KOPT-K1 (cell line): Measurements from ENCODE around the gene AIF1.

Experiments used
- H3K27ac ChIP-seq: fragments of 200-600 bp; sonication (generic); 2 replicates; pipeline ENCODE4 v1.5.1; 2016; ENCODE audit warnings: antibody characterized with exemption, mild to moderate bottlenecking, low read depth, low read length; ENCODE audit not compliant: poor library complexity, severe bottlenecking
- H3K36me3 ChIP-seq: fragments of 200-600 bp; sonication (generic); 2 replicates; pipeline ENCODE4 v1.5.1; 2017; ENCODE audit warnings: antibody characterized with exemption, mild to moderate bottlenecking, low read length, moderate library complexity; ENCODE audit not compliant: insufficient read depth
- H3K9me3 ChIP-seq: fragments of 200-600 bp; sonication (generic); 2 replicates; pipeline ENCODE4 v1.5.1; 2017; ENCODE audit warnings: antibody characterized with exemption, low read length, mild to moderate bottlenecking; ENCODE audit not compliant: insufficient read depth, poor library complexity, severe bottlenecking

The AIF1 gene

DNA sequence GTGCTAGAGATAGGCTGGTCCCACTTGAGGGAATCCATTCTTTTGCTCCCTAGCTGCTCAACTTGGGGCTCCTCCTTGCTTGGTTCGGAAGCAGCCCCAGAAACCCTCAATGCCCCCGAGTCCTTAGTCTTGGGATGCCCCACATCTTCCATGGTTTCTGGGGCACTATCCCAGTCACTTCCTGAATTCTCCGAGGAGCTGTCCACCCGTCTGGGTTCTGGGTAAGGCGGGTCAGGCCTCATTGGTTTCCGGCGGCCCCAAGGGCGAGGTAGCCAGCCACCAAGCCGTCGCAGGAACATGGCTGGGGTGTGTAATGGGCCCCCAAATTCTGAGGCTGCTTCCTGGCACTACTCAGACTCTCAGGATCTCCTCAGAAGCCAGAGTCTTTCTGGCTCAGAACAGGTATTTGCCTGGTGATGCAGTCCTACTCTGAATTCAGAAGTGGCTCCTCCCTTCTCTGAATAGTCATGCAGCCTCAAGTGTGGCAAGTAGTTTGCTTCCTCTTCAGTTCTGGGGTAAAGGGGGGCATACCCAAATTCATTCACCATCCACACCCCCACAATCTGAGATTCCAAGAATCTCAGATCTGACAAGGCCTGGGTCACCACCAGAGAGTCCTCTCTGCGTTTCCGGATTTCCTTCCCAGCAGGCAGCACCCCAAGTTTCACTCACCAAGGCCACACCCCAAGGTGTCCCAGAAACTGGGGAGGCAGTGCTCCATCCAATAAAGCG is 44.8 kb downstream of the AIF1 start:
- Histone ChIP-seq H3K9me3 (no peaks in the 10 kb centered on the region), H3K27ac (peak overlapping the region; percentile 82), H3K36me3 (peaks cover 72% of the 10 kb centered on the region)

DNA sequence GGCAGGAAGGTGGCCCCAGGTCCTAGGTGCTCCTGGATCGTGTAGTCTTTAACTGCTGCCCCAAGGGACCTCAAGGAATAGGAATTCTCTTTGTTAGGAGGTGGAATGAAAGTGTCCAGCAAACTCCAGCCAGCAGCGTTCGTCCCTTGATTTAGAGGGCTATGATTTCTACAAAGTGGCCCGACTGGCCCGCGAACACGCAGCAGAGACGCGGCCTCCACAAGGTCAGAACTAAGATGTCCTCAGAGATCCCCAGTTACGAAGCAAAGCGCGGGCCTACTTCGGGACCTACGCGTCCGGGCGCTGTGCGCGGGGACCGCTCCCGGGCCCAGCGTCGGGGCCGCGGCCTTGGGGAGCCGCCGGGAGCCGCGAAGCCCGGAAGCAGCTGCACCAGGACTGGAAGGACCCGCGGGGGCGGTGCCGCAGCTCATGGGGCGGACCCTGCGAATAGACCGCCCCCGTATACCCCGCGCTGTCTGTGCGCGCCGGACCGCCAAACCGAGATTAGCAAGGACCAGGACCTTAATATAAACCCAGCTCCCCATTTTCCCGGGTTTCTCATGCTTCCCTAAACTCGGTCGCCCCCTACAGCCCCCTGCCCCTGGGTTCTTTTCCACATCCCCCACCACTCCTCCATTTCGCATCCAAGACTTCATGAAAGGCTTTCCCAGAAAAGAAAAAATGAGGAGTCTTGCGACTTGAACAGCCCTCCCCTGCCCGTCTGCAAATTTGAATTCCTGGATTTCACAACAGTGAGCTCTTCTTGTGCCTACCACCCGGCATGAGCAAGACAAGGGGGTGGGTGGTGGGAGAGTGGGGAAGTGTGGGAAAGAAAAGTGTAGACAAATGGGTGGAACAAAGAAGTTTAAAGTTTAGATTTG is 45.6 kb downstream of the AIF1 start, which contains the start of gene C6orf47:
Gene C6orf47 (minus strand): TSS at position 398 of the 881 bp plus-strand sequence. CDS start 831 bp downstream, outside the sequence.
- peak within 1 kb of the TSS; percentile 82 for H3K27ac ChIP-seq
- no peaks in the 10 kb centered on the region for H3K9me3 ChIP-seq
- H3K36me3 ChIP-seq, result peaks cover 68% of the 10 kb centered on the region

DNA sequence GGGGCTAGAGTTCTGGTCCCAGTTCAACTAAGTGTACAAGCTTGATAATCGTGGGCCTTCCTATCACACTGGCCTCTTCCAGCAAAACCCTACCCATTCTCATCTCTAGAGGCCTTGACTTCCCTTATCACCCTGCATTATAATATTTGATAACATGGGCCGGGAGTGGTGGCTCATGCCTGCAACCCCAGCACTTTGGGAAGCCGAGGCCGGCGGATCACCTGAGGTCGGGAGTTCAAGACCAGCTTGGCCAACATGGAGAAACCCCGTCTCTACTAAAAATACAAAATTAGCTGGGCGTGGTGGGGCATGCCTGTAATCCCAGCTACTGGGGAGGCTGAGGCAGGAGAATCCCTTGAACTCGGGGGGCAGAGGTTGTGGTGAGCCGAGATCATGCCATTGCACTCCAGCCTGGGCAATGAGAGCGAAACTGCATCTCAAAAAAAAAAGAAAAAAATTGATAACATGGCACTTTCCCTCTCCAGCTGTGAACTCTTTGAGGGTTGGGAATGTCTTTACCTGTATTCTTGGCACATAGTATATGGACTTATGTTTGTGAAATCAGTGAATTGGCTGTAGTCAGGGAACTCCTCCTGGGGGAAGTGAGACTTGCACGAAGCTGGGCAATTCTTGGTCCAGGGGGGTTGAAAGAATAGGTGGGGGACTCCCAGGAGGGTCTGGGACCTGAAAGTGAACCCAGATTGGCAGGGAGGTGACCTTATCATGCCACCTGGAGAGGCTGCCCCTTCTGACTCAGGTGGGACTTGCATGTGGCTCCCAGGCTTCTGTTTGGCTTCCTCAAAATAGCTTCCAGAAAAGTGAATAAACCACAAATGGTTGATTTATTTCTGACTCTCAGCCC is 46.5 kb downstream of the AIF1 start:
- Histone ChIP-seq H3K36me3 (peaks cover 59% of the 10 kb centered on the region), H3K9me3 (no peaks in the 10 kb centered on the region), H3K27ac (peak overlapping the region; percentile 82)

DNA sequence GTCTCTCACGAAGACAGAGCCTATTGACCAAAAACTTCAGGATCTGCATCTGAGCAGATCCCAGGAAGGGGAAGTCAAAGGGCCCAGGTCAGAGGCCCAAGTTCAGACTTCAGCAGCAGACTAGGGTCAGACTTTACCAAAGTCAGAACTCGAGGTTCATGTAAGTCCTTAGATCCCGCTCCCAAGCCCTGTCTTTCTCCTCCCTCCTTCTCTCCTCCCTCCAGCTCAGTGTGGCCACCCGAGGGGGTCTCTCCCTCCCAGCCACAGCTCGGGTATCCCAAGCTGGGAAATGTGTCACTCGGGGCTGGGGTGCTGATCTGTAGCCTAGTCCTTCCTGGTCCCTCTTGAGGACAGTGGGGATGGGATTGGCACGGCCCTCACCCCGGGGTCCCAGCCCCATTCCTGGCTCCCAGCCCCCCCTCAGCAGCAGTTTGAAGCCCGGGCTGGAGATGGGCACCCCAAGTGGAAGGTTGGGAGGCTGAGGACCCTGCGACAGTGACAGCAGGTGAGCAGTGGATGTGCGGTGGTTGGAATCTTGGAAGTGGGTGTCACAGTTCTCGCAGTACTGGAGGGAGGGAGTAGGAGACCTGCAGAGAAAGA is 47.2 kb downstream of the AIF1 start:
- peaks cover 57% of the 10 kb centered on the region for H3K36me3 ChIP-seq
- H3K9me3 ChIP-seq, result no peaks in the 10 kb centered on the region
- H3K27ac ChIP-seq, result no peak overlapping the region

DNA sequence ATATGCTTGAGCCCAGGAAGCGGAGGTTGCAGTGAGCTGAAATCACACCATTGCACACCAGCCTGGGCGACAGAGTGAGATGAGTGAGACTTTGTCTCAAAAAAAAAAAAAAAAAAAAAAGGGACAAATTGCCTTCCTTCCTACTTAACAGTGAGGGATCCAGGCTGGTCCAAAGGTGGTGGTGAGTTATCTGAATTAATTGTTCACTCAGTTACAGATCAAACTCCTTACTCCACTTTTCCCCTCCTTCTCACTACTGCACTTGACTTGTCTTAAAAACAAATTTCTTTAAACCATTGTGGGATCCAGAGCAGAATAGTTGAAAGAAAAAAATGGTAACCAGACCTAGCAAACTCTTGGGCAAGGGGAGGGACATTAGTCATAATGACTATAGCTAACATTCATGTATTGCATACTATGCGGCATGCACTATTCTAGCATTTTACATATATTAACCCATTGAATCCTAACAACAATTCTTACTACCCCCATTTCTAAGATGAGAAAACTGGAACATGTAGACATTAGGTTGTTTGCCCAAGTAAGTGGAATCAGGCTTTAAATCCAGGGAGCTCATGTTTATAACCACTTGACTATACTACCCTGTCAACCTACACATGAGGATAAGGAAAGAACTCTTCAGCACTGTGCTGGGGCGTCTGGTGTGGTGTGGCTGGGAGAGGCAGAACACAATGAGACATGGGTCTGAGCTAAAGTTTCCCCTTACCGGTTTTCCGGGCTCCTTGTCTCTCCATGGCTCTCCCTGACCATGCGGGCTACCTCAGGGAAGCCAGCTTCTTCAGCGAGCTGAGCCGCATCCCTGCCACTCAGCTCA is 48.3 kb downstream of the AIF1 start:
- peak overlapping the region; percentile 96 for H3K27ac ChIP-seq
- H3K9me3 ChIP-seq, result no peaks in the 10 kb centered on the region
- peaks cover 57% of the 10 kb centered on the region for H3K36me3 ChIP-seq

DNA sequence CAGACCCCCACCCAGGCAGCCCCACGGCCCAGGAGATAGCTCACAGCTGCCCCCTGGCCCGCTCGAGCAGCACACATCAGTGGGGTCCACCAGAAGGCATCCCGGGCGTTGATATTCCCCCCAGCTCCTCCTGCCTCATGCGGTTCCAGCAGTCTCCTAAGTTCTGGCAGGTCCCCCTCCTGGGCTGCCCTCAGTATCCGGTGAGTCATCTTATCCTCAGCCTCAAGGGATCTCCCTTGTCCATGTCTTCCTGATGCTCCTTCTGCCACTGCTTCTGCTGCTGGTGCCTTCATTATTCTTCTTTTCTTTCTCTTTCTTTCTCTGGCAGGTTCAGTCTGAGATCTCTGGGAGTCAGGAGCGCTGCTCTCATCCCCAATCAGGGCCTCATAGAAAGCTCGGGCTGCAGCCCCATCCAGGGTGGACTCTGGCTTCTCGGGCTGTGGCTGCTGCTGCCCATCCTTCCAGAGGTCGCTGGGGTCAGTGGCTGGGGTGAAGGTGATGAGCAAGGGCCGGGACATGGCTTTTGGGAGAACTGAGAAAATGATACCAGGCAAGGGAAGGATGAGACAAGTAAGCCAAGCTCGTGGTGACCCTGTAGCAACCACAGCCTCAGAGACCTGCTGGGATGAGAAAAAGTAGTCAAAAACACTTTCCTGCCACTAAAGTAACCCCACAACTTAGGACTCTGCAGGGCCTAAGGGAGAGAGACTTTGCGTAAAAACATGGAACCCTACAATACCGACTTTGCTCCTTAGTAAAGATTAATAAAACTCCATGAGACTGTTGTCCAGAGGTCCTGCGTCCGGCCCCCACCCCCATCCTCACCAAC is 49.1 kb downstream of the AIF1 start:
- H3K36me3 ChIP-seq, result peaks cover 60% of the 10 kb centered on the region
- H3K27ac ChIP-seq, result peak overlapping the region; percentile 96
- no peaks in the 10 kb centered on the region for H3K9me3 ChIP-seq

DNA sequence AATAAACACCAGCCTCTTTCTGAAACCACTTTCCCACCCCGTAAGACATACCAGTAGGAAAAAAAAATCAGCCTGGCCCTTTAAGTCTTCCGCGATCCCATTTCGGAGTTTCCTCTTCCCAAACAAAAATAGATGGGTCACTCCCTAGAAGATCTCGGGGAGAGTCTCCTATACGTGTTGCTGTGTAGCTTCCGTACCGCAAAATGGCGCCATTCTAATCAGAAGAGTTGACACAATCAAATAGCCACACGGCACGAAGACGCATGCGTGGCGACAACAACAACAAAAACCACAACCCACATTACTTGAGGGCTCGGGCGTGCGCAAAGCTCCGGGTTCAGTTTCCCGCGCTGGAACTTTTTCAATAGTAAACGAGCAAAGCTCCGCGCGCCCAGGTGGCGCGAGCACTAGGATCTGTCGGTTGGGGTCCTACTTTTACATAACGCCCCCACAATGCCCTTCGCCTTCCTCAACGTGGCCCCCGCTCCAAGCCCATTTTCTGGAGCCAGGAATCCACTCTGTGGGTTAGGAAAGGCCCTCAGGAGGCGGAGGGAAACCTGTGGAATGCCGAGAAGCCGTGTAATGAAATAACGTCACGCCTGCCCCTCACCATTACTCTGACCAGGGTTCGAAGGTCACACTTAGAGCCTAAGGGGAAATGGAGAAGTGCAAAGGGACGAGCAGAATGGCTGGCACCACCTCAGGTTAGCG is 49.9 kb downstream of the AIF1 start, which contains the start of gene GPANK1:
Gene GPANK1 (minus strand): TSS at position 208 of the 711 bp plus-strand sequence. CDS start 519 bp downstream, outside the sequence.
- Histone ChIP-seq H3K36me3 (peaks cover 64% of the 10 kb centered on the region), H3K9me3 (no peaks in the 10 kb centered on the region), H3K27ac (peak within 1 kb of the TSS; percentile 96)

DNA sequence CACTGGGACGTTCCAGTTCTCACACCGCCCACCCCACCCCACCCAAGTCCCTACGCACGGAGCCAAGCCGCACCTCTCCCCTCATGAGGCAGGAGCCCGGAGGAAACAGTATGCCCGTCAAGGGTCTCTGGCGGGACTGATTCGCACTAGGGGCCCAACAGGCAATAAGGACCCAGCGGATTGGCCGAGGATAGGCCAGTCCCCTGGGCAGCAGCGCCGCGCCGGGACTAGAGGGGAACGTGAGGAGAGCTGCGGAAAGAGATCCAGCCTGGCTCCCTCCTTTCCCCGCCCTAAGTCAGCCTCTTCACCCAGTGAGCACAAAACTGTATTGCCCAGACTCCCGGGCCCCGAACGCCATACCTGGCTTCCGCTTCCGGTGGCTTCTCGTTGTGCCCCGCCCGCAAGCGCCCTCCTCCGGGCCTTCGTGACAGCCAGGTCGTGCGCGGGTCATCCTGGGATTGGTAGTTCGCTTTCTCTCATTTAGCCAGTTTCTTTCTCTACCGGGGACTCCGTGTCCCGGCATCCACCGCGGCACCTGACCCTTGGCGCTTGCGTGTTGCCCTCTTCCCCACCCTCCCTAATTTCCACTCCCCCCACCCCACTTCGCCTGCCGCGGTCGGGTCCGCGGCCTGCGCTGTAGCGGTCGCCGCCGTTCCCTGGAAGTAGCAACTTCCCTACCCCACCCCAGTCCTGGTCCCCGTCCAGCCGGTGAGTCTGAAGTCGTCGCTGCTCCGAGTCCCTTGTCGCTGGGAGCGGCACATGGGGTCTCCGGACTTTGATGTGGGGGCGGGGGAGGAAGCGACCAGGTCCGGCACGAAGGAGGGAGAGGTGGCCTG is 50.7 kb downstream of the AIF1 start, which contains the start of gene CSNK2B:
Gene CSNK2B (plus strand): TSS at position 580 of the 836 bp plus-strand sequence. CDS start 752 bp downstream, outside the sequence.
- H3K27ac ChIP-seq, result peak within 1 kb of the TSS; percentile 96
- peaks cover 72% of the 10 kb centered on the region for H3K36me3 ChIP-seq
- no peaks in the 10 kb centered on the region for H3K9me3 ChIP-seq

DNA sequence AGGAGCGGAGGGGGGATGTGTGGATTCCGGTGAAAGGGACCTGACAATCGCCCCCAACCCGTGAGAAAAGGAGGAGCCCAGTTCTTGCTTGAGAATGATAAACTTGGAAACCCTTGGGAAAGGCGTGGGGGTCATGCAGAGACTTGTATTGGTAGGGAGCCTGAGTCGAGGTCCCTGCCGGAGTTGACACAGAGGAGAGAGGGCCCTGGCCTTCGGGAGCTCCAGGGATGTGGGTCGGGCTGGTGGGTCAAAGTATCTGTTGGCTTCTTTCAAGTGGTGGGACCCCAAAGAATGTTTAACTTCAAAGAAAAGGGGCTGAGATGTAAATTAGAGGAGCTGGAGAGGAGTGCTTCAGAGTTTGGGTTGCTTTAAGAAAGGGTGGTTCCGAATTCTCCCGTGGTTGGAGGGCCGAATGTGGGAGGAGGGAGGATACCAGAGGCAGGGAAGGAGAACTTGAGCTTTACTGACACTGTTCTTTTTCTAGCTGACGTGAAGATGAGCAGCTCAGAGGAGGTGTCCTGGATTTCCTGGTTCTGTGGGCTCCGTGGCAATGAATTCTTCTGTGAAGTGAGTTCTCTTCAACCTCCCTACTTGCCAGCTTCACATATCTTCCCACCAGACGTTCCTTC is 51.4 kb downstream of the AIF1 start:
- Histone ChIP-seq H3K9me3 (no peaks in the 10 kb centered on the region), H3K27ac (peak overlapping the region; percentile 96), H3K36me3 (peaks cover 76% of the 10 kb centered on the region)
